Measurements from ENCODE around the gene NCKAP5. TPM values are rescaled to one million over a fixed set of nuclear protein-coding genes. Genes with fewer than 3 reads are reported as not detected.

NCKAP5 gene
- total and polyA plus RNA-seq, 4 donors, result 0.57 to 2.8 (median 2.4) TPM

DNA sequence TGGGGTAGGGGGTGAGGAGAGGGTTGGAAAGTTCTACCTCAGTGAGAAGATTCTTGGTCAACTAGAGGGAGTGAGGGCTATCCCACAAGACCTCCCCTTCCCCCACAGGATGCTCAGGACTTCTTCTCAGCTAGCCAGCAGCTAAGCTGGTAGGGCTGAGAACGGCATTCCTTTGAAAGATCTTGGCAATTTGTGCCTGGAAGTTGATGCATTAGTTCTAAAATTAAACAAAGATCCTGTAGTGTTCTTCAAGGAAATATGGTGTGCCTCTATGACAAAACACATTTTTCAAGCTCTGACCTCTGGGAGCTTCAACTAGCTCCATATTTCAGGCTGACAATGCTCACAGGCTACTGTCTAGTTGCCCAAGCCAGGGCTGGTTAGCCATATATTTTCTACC lies 900.6 kb downstream of the NCKAP5 start:
- peaks cover 13 to 31% (median 25%) of the 10 kb centered on the region in 4 donors for H3K4me1 ChIP-seq (ENCODE audit: control insufficient read depth in 4 of 4, insufficient read depth in 4 of 4, low read length in 3 of 4)
- peaks cover 0 to 2% (median 0%) of the 10 kb centered on the region in 4 donors for H3K27me3 ChIP-seq (ENCODE audit: control insufficient read depth in 4 of 4, insufficient read depth in 4 of 4, low read length in 3 of 4)
- TF ChIP-seq EGR1 (IDR thresholded peaks at IDR 0.05; ENCODE audit: low read depth in 2 of 2), result no peak
- TF ChIP-seq FOXA1 (IDR thresholded peaks at IDR 0.05), result no peak
- no peak for TF ChIP-seq YY1 (IDR thresholded peaks at IDR 0.05)
- TF ChIP-seq NR2F2 (IDR thresholded peaks at IDR 0.05), result no peak
- TF ChIP-seq JUND (IDR thresholded peaks at IDR 0.05), result no peak
- no peak for TF ChIP-seq RXRA (IDR thresholded peaks at IDR 0.05)
- no peak for TF ChIP-seq TAF1 (conservative IDR thresholded peaks at IDR 0.05)
- TF ChIP-seq, protein P1, sequence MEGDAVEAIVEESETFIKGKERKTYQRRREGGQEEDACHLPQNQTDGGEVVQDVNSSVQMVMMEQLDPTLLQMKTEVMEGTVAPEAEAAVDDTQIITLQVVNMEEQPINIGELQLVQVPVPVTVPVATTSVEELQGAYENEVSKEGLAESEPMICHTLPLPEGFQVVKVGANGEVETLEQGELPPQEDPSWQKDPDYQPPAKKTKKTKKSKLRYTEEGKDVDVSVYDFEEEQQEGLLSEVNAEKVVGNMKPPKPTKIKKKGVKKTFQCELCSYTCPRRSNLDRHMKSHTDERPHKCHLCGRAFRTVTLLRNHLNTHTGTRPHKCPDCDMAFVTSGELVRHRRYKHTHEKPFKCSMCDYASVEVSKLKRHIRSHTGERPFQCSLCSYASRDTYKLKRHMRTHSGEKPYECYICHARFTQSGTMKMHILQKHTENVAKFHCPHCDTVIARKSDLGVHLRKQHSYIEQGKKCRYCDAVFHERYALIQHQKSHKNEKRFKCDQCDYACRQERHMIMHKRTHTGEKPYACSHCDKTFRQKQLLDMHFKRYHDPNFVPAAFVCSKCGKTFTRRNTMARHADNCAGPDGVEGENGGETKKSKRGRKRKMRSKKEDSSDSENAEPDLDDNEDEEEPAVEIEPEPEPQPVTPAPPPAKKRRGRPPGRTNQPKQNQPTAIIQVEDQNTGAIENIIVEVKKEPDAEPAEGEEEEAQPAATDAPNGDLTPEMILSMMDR (IDR thresholded peaks at IDR 0.05; ENCODE audit: low read depth, low read length, missing input control), result no peak
- TF ChIP-seq SP1 (IDR thresholded peaks at IDR 0.05), result no peak
- TF ChIP-seq GABPA (IDR thresholded peaks at IDR 0.05 in 1 of 2, conservative IDR thresholded peaks at IDR 0.05 in 1 of 2), result no peak
- TF ChIP-seq, protein P2, sequence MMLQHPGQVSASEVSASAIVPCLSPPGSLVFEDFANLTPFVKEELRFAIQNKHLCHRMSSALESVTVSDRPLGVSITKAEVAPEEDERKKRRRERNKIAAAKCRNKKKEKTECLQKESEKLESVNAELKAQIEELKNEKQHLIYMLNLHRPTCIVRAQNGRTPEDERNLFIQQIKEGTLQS (IDR thresholded peaks at IDR 0.05), result no peak
- no peak for TF ChIP-seq HNF4A (conservative IDR thresholded peaks at IDR 0.05)
- TF ChIP-seq FOXA2 (IDR thresholded peaks at IDR 0.05), result no peak
- TF ChIP-seq HNF4G (IDR thresholded peaks at IDR 0.05), result no peak
- TF ChIP-seq, protein P3, sequence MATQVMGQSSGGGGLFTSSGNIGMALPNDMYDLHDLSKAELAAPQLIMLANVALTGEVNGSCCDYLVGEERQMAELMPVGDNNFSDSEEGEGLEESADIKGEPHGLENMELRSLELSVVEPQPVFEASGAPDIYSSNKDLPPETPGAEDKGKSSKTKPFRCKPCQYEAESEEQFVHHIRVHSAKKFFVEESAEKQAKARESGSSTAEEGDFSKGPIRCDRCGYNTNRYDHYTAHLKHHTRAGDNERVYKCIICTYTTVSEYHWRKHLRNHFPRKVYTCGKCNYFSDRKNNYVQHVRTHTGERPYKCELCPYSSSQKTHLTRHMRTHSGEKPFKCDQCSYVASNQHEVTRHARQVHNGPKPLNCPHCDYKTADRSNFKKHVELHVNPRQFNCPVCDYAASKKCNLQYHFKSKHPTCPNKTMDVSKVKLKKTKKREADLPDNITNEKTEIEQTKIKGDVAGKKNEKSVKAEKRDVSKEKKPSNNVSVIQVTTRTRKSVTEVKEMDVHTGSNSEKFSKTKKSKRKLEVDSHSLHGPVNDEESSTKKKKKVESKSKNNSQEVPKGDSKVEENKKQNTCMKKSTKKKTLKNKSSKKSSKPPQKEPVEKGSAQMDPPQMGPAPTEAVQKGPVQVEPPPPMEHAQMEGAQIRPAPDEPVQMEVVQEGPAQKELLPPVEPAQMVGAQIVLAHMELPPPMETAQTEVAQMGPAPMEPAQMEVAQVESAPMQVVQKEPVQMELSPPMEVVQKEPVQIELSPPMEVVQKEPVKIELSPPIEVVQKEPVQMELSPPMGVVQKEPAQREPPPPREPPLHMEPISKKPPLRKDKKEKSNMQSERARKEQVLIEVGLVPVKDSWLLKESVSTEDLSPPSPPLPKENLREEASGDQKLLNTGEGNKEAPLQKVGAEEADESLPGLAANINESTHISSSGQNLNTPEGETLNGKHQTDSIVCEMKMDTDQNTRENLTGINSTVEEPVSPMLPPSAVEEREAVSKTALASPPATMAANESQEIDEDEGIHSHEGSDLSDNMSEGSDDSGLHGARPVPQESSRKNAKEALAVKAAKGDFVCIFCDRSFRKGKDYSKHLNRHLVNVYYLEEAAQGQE (IDR thresholded peaks at IDR 0.05), result no peak
- TF ChIP-seq, protein P4, sequence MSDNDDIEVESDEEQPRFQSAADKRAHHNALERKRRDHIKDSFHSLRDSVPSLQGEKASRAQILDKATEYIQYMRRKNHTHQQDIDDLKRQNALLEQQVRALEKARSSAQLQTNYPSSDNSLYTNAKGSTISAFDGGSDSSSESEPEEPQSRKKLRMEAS (IDR thresholded peaks at IDR 0.05), result no peak
- TF ChIP-seq RAD21 (IDR thresholded peaks at IDR 0.05), result no peak
- TF ChIP-seq, protein P5, sequence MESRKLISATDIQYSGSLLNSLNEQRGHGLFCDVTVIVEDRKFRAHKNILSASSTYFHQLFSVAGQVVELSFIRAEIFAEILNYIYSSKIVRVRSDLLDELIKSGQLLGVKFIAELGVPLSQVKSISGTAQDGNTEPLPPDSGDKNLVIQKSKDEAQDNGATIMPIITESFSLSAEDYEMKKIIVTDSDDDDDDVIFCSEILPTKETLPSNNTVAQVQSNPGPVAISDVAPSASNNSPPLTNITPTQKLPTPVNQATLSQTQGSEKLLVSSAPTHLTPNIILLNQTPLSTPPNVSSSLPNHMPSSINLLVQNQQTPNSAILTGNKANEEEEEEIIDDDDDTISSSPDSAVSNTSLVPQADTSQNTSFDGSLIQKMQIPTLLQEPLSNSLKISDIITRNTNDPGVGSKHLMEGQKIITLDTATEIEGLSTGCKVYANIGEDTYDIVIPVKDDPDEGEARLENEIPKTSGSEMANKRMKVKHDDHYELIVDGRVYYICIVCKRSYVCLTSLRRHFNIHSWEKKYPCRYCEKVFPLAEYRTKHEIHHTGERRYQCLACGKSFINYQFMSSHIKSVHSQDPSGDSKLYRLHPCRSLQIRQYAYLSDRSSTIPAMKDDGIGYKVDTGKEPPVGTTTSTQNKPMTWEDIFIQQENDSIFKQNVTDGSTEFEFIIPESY (IDR thresholded peaks at IDR 0.05), result no peak
- H3K27ac ChIP-seq (ENCODE audit: low read depth in 1 of 2, low read length in 2 of 2), result no peak overlapping the region
- no peaks in the 10 kb centered on the region for H3K36me3 ChIP-seq (ENCODE audit: control insufficient read depth in 4 of 4, insufficient read depth in 3 of 4, low read depth in 1 of 4, low read length in 3 of 4)
- H3K9ac ChIP-seq (ENCODE audit: low read depth in 1 of 2, low read length in 2 of 2), result no peak overlapping the region
- H3K9me3 ChIP-seq (ENCODE audit: control insufficient read depth in 4 of 4, low read length in 3 of 4), result no peaks in the 10 kb centered on the region
- 84% methylated on average over 1 of the region's 1 CpG for WGBS
- no peak for DNase-seq (ENCODE audit: low spot score)
- no peak overlapping the region for H3K4me3 ChIP-seq (ENCODE audit: low read depth in 1 of 3, low read length in 3 of 3)
